ENCODE measurements around the gene PLSCR3.

DNA sequence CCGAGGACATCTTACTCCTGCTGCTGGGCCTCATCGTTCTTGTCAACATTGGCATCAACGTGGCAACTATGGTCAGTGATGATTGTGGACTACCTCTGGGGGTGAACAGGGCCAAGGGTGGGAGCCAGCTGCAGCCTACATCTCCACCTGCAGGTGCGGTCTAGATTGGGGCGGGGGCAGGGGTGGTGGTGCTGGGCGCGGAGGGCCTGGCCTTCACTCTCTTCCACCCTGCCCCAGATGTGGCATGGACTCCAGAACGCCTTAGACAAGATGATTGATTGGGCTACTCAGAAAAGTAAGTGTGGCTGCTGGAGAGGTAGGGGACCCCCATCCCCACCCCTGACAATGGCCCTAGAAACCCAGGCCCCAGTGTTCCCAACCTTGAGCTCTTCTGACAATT lies 31.4 kb upstream of the PLSCR3 start:
- TF ChIP-seq, protein P1, sequence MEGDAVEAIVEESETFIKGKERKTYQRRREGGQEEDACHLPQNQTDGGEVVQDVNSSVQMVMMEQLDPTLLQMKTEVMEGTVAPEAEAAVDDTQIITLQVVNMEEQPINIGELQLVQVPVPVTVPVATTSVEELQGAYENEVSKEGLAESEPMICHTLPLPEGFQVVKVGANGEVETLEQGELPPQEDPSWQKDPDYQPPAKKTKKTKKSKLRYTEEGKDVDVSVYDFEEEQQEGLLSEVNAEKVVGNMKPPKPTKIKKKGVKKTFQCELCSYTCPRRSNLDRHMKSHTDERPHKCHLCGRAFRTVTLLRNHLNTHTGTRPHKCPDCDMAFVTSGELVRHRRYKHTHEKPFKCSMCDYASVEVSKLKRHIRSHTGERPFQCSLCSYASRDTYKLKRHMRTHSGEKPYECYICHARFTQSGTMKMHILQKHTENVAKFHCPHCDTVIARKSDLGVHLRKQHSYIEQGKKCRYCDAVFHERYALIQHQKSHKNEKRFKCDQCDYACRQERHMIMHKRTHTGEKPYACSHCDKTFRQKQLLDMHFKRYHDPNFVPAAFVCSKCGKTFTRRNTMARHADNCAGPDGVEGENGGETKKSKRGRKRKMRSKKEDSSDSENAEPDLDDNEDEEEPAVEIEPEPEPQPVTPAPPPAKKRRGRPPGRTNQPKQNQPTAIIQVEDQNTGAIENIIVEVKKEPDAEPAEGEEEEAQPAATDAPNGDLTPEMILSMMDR (IDR thresholded peaks at IDR 0.05) = no peak
- TF ChIP-seq POLR2A (IDR thresholded peaks at IDR 0.05) = no peak
- TF ChIP-seq EP300 (IDR thresholded peaks at IDR 0.05) = no peak

Data from gastroesophageal sphincter (tissue), 3 donors.